ENCODE results near the gene SLC12A8.

The SLC12A8 gene

GRCh38 chr3:125140011-125140817 is 72.3 kb downstream of the SLC12A8 start:
- no peak for DNase-seq (ENCODE audit: low read depth)

GRCh38 chr3:125139386-125139785 is 73.2 kb downstream of the SLC12A8 start:
- no peak for DNase-seq (ENCODE audit: low read depth)

- DNase-seq (ENCODE audit: low read depth): peak; percentile 84
Observed at GRCh38 chr3:125137358-125138033, 75.1 kb downstream of the SLC12A8 start.

GRCh38 chr3:125136966-125137357 is 75.6 kb downstream of the SLC12A8 start:
- DNase-seq (ENCODE audit: low read depth): no peak

- no peak for DNase-seq (ENCODE audit: low read depth)
Observed at GRCh38 chr3:125136515-125136914, 76.0 kb downstream of the SLC12A8 start.

- DNase-seq (ENCODE audit: low read depth): no peak
Observed at GRCh38 chr3:125134952-125135351, 77.6 kb downstream of the SLC12A8 start.

GRCh38 chr3:125132815-125133214 is 79.7 kb downstream of the SLC12A8 start:
- no peak for DNase-seq (ENCODE audit: low read depth)

GRCh38 chr3:125129512-125129997 is 83.0 kb downstream of the SLC12A8 start:
- peak; percentile 99 for DNase-seq (ENCODE audit: low read depth)

- peak; percentile 86 for DNase-seq (ENCODE audit: low read depth)
Observed at GRCh38 chr3:125128861-125129501, 83.6 kb downstream of the SLC12A8 start.

- no peak for DNase-seq (ENCODE audit: low read depth)
Observed at GRCh38 chr3:125126323-125126722, 86.2 kb downstream of the SLC12A8 start.

GRCh38 chr3:125125821-125126245 is 86.7 kb downstream of the SLC12A8 start:
- peak; percentile 78 for DNase-seq (ENCODE audit: low read depth)

GRCh38 chr3:125123451-125124305 is 88.9 kb downstream of the SLC12A8 start:
- no peak for DNase-seq (ENCODE audit: low read depth)

GRCh38 chr3:125121246-125122010 is 91.1 kb downstream of the SLC12A8 start:
- no peak for DNase-seq (ENCODE audit: low read depth)

- no peak for DNase-seq (ENCODE audit: low read depth)
Observed at GRCh38 chr3:125120379-125121122, 92.0 kb downstream of the SLC12A8 start.

GRCh38 chr3:125119752-125120378 is 92.7 kb downstream of the SLC12A8 start:
- no peak for DNase-seq (ENCODE audit: low read depth)

GRCh38 chr3:125118600-125118999 is 93.9 kb downstream of the SLC12A8 start:
- DNase-seq (ENCODE audit: low read depth): no peak

- no peak for DNase-seq (ENCODE audit: low read depth)
Observed at GRCh38 chr3:125117631-125118191, 94.8 kb downstream of the SLC12A8 start.

- DNase-seq (ENCODE audit: low read depth): peak; percentile 84
Observed at GRCh38 chr3:125116311-125117080, 96.1 kb downstream of the SLC12A8 start.

GRCh38 chr3:125115640-125116039 is 96.9 kb downstream of the SLC12A8 start:
- no peak for DNase-seq (ENCODE audit: low read depth)
